Left forelimb (tissue), 1 donor: ENCODE data around the gene SMCHD1.

Source experiments
- DNase-seq: peaks from one replicate; pipeline ENCODE4 v3.0.0-alpha.2; 2018; ENCODE audit warnings: low spot score

Gene SMCHD1

GRCh38 chr18:2853173-2853925 lies 197.8 kb downstream of the SMCHD1 start:
- DNase-seq = no peak

- DNase-seq = no peak
Observed at GRCh38 chr18:2853926-2854664, 198.6 kb downstream of the SMCHD1 start.
